HG03520 (cell line): Measurements from ENCODE around the gene LDLRAD4.
"Not testable (repeated sequence)": the region's sequence is repeated elsewhere in the genome, so short reads cannot be mapped to it uniquely, and the experiment has no call there.

Experiments used
- ATAC-seq: cut with Tn5 transposase; IDR thresholded peaks from one replicate; pipeline ENCODE4 v1.9.1; 2021; ENCODE audit warnings: mild to moderate bottlenecking, moderate library complexity; ENCODE audit not compliant: unreplicated experiment

The LDLRAD4 gene

DNA sequence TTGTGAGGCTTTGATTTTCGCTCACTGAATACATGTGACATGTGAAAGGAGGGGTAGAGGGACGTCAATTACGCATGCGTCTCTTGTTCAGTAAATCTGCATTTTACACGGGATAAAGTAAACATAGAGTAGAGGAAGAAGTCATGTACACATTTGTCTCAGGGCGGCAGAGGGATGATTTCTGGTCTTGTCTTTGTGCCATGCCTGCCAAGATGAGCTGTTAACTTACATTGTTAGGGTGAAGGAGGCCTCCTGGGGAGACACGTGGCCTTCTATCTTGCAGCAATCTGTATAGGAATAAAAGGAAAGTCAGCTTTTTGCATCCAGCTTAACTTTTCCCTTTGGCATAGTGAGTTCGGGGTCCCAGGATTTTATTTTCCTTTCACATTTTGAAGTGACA is 106.3 kb downstream of the LDLRAD4 start:
- no peak for ATAC-seq

DNA sequence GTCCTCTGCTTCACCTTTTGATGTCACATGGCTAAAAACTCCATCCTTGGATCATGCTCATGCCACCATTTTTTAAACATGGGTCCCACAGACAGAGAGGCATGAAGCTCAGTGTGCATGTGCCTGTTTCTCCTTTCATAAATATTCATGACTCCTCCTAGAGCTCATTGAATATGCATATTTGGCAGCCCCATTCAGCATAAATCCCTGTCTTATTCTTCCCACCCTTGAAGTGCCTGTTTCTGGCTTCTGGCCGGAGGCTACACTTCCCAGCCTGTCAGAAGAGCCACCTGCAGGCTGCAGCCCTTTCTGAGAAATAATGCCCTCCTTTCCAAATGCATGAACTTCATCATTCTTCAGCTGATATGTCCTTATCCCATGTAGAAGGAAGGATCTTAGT is 109.7 kb downstream of the LDLRAD4 start:
- no peak for ATAC-seq

DNA sequence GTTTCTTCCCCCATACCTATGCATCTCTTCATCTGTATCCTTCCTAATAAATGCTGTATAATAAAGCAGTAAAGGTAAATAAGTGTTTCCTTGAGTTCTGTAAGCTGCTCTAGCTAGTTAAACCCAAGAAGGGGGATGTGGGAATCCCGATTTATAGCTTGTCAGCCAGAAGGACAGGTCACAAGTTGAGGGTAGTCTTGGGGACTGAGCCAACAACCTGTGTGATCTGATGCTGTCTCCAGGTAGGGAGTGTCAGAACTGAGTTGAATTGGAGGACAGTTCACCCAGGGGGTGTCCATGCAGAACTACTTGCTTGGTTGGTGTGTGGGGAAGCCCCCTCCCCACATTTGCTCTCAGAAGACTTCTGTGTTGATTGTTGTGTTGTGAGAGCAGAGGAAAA is 112.4 kb downstream of the LDLRAD4 start:
- ATAC-seq = no peak

DNA sequence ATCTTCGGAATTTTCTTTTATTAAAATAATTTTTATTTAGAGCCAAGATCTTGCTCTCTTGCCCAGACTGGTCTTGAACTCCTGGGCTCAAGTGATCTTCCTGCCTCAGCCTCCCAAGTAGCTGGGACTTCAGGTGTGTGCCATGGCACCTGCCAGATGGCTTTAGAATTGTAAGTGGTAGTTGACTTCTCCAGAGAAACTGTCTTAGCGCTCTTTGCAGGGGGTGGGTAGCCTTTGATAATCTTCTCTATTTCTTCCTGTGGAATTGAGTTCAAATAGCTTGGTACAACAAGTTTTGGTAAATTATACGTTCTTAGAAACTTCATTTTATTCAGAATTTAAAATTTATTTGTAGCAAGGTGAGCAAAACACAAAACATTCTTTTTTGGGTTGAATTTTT is 113.3 kb downstream of the LDLRAD4 start:
- no peak for ATAC-seq

DNA sequence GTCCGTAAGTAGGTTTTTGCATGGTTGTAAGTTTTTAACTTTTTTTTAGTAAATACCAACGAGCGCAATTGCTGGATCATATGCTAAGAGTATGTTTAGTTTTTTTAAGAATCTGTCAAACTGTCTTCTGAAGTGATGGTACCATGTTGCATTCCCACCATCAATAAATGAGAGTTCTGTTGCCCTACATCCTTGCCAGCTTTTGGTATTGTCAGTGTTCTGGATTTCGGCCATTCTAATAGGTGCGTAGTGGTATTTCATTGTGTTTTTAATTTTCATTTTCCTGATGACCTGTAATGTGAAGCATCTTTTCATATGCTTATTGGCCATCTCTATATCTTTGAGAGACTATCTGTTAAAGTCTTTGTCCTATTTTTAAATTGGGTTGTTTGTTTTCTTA is 114.3 kb downstream of the LDLRAD4 start:
- no peak for ATAC-seq

DNA sequence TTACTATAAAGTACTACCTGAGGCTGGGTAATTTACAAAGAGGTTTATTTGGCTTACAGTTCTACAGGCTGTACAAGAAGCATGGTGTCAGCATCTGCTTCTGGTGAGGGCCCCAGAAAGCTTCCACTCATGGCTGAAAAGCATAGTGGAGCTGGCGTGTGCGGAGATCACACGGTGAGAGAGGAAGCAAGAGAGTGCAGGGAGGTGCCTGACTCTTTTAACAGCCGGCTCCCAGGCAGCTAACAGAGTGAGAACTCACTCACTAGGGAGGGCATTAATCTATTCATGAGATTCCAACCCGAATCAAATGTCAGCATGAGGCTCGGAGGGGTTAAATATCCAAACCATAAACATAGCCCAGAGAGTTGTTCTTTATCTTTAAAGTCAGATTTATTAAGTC is 117.3 kb downstream of the LDLRAD4 start:
- no peak for ATAC-seq

DNA sequence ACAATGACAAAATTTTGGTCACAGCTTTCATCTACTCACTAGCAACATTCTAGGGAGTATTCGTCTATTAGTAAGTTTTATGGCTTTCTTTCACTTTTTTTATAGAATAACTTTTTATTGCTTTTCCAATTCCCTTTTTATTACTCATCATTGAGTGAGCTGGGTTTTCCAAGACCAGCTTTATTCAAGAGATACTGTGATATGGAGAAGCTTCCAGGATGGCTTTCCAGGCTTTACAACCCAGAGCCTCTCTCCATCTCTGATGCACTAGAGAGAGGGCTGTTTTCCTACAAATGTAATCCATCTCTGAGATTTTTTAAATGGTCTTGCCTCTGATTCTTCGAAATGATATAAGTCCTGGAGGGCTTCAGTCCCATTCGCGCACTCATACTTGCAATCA is 118.3 kb downstream of the LDLRAD4 start:
- no peak for ATAC-seq

DNA sequence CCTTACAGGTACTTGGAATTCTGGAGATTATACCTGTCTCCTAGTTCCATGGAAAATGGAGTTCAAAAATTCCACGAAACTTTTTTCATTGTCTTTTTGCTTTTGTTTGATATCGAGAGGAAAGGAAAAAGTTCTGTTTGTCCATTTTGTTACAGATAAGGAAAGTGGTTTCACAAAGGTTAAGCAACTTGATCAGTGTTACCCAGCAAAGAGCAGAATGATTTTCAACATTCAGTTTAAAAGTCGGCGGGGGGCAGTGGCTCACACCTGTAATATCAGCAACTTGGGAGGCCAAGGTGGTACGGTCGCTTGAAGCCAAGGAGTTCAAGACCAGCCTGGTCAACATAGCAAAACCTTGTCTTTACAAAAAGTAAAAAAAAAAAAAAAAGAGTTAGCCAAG is 118.8 kb downstream of the LDLRAD4 start:
- no peak for ATAC-seq

DNA sequence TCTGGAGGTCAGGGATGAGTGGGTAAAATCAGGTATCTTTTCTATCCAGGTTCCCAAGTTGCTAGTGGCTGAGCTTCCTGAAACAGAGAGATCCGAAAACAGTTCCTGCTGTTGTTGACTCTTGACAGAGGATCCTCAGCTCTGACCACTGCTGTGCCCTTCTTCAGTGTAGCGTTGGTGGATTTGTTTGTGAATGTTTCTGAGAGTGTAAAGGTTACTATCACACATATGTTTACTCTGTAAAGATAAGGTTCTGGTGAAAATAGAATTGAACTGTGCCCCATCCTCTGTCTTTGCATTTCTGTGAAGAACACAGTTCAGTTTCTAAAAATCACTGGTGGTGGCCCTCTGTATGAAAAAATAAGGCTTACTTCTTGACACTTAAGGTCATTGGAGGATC is 119.8 kb downstream of the LDLRAD4 start:
- no peak for ATAC-seq

DNA sequence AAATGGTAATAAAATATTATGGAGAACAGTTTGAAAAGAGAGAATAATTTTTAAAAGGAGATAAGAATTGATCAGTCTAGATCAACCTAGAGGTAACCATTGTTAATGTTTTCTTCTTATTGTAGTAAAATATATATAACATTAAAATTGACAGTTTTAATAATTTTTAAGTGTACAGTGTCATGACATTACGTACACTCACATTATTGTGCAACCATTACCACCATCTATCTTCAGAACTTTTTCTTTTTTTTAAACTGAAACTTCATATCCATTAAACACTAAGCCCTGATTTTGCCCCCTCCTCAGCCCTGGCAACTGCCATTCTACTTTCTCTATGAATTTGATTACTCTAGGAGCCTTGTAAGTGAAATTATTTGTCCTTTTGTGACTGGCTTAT is 121.1 kb downstream of the LDLRAD4 start:
- no peak for ATAC-seq

DNA sequence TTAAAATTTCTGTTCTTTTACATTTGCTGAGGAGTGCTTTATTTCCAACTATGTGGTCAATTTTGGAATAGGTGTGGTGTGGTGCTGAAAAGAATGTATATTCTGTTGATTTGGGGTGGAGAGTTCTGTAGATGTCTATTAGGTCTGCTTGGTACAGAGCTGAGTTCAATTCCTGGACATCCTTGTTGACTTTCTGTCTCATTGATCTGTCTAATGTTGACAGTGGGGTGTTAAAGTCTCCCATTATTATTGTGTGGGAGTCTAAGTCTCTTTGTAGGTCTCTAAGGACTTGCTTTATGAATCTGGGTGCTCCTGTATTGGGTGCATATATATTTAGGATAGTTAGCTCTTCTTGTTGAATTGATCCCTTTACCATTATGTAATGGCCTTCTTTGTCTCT is 127.9 kb downstream of the LDLRAD4 start:
- not testable (repeated sequence) for ATAC-seq

DNA sequence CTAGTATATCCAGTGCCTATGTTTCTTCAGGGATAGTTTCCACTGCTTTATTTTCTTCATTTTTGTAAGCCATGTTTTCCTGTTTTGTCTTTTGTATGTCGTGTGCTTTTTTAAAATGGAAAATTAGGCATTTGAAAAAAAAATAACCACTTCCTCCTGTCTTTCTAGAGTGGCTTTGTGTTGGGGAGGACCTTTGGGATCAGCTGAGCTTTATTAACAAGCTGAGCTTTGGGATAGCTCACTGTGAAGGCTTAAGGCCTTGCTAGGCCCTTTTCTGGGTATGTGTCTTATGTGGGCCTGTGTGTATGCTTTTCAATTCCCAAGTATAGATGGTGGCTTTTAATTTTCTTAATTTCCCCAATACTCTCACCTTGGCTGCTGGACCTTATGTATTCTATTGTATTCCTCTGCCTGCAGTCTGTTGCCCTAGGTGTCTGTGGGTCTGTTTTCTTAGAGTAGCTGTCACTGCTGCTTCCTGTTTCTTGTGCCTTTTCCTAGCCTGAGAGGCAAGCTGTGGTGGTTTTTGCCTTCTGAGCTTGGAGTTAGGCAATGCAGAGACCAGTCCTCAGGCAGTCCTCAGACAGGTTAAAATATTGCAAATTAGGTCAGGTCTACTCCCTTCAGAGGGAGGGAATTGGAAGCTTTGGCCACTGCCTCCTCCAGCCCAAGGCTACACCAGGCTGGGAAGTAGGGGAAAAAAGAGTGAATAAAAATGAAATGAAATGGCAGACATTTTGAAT is 134.7 kb downstream of the LDLRAD4 start:
- no peak for ATAC-seq

DNA sequence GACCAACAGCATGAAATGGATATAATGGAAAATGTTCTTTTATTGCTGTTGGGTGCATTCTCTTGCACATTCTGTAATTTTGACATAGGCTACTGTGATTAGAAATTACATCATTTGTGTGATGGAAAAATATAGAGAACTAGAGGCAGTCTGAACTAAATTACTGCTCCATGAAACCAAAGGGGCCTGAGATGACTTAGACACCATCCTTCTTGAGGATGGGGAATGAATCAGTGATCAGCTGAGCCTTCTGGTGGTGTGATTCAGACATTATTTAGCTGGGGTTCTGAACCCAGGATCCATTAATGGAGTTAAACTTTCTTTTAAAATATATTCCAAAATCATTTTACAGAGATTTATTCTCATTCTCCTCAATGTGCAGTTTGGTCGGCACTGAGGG is 135.8 kb downstream of the LDLRAD4 start:
- no peak for ATAC-seq

DNA sequence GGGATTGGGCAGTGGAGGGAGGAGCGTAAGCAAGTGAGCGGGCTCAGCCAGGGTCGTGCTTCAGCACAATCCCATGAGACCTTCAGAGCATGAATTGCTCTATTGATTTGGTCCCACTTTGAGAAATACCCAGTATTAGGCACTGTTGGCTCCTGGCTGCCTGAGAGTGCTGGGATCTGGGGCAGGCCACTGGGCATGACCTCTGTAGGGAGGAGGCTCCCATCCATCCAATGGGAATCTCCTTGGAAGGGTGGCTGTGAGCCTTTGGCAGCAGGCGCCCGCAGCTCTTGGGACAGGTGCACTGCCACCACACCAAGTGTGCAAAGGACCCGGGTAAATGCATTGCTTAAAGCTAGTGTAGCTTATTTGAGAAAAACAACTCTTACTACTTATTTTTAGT is 137.5 kb downstream of the LDLRAD4 start:
- ATAC-seq = no peak

DNA sequence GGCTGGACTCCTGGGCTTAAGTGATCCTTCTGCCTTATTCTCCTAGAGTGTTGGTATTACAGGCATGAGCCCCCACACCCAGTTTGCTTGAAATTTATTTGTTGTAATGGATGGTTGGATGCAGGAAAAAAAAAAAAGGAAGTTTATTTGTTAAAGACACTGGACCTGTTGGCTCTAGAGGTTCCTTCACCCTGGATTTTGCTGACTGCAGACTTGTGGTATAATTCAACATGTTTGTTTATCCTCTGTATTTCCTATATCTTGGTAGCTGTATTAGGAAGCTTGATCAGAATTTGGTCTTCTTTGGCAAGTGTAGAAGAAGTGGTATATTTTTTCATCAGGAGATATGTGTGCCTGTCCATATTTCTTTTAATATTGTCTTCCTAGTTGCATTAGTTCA is 138.7 kb downstream of the LDLRAD4 start:
- ATAC-seq = no peak

DNA sequence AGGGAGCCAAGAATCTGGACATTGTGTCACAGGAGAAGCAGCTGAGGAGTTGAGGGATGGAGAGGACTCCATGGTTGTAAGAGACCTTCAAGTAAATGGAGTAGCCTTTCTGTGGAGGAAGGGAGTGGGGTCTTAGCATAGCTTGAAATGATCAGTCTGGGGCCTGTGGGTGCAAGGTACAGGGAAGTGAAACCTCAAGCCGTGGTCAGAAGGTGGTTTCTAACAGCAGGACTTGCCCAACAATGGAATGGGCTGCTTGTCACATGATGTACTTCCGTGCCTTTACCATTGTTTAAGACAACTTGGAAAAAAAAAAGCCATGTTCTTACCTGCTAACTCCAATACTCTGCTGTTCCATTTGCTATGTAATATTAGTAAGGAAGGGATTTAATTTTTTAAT is 140.7 kb downstream of the LDLRAD4 start:
- ATAC-seq = no peak

DNA sequence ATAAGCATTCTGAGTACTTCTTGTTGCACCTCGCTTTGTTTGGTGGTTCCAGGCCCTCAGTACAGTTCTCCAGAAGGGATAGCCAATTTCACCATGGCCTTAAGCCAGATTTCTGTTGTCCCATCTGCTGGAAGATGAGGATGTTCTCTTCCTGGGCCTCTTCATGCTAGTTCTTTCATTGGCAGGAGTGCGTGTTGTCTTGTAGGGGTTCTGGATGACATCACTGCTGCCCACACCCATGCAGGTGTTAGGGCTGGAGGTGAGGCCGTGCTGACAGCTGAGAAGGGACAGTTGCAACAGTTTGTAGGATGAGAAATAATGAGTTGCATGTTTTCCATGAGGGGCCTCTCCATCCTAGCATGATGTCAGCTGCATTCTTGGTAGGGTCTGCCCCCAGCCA is 142.9 kb downstream of the LDLRAD4 start:
- no peak for ATAC-seq

DNA sequence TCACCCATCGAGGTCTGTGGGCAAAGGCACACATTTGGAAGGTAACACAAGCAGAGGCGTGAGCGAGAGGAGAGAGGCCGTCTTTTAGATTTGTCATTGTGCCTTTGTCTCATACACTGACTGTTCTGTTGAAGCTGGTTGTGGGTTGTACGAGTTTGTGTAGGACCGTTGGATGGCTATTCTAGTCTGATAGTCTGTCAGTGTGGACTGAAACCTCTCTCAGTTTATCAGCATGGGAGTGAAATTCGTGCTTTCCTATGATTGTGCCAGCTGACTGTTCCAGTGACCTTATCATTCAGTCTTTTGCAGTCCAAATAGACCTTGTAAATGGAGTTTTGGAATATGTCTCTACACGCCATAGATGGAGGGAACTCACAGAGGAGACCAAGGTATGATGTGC is 143.5 kb downstream of the LDLRAD4 start:
- ATAC-seq = no peak

DNA sequence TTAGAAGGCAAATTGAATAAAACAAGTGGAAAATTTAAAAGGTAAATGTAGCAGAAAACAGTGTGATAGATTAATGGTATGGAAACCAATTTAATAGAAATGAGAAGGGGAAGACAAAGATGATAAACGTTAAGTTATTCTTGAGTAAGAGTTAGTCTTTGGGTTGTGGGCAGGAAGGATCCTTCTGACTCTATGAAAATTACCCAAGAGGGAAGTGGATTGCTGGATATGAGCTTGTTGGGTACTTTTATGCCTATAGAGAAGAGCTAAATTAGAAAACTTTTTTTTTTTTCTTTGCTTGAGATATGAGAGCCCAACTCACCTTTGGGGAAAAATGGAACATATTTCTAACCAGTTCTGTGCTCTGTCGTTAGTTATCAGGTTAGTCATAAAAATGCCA is 144.0 kb downstream of the LDLRAD4 start:
- no peak for ATAC-seq

DNA sequence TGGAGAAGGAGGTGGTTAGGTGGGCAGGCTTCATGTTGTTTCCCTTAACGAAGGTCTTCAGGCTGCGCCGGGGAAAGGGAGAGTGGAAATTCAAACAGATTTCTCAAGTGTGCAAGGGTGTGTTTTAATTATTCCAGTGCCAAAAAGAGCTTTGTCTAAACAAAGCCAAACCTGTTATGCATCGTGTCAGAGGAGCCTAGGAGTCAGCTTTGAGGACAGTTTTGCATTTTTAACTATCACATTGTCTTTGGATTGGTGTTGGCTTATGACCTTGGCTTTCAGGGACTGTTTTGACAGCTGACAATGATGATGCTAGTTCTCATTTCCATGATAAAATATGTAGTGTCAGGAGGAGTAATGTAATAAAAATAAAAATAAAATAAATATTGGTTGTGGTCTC is 144.8 kb downstream of the LDLRAD4 start:
- ATAC-seq = no peak

DNA sequence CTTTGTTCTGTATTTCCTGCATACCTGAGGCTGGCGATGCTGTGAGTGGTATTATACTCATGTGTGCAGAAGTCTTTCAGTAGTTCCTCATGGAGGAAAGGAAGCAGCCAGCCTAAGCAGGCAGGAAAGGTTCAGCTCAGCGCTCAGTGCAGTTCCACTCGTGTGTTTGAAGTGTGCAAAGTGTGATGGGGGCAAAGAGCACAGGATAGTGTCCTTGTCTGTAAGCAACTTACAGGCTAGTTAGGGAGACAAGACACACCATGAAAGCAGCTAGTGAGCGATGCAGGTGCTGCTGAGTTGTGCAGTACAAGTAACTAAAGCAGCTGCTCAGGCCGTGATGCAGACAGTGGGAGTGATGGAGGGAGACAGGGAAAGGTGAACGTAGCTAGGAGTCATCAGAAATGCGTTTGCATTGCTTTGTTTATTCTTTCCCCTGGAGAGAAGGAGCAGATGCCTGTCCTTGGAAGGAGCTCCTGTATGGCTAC is 146.2 kb downstream of the LDLRAD4 start:
- no peak for ATAC-seq

DNA sequence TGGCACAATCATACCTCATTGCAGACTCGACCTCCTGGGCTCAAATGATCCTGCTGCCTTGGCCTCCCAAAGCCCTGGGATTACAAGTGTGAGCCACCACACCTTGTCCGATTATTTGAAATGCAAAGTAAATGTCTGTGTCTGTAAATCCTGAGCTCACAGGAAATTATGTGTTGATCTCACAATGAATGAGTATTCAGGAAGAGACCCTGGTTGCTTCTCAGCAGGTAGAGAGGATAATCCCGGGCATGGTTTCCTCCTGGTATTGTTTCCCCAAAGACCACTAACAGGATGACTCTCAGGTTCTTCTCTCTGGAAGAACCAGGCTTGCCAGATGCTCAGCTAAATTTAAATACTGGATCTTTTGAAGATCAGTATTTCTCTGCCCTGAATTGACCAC is 147.6 kb downstream of the LDLRAD4 start:
- ATAC-seq = no peak

DNA sequence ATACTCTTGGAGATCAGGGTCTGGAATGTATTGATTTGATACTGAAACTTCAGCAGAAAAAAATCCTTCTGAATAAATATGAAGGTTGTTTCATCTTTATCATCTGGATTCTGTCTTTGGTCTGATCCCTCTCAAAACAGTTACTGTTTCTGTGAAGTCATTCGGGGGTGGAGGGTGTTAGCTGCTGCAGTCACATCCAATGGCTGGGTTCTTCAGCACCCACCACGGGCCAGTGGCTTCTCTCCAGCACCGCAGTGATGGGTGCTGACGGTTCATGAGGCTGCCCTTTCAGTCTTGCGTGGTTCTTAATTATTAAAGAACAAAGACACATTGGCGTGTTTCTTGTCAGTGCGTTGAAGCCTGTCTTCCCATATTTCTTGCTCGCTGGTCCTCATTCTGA is 148.0 kb downstream of the LDLRAD4 start:
- no peak for ATAC-seq
